NCI-H2081 (cell line): ENCODE measurements around the gene FGL2.
"Not testable (repeated sequence)": the region's sequence is repeated elsewhere in the genome, so short reads cannot be mapped to it uniquely, and the experiment has no call there.

Experiments
- DNase-seq, 2 experiments: peaks; one replicate each; lab custom pipeline; 2025; lab: John Stamatoyannopoulos, UW

Gene FGL2

GRCh38 chr7:77199013-77199966, at the start of gene FGL2:
Gene FGL2 (minus strand): TSS chr7:77199819. CDS start chr7:77199793, 26 bp downstream.
- DNase-seq: peak; percentile 50 to 79

GRCh38 chr7:77248154-77248553, 48.5 kb upstream of the FGL2 start:
- DNase-seq: no peak

GRCh38 chr7:77247206-77247850, 47.7 kb upstream of the FGL2 start:
- peak; percentile 84 to 85 for DNase-seq

- DNase-seq: no peak
Measured at GRCh38 chr7:77246026-77246640, 46.5 kb upstream of the FGL2 start.

GRCh38 chr7:77245015-77245755, 45.6 kb upstream of the FGL2 start:
- no peak for DNase-seq

GRCh38 chr7:77244222-77244934, 44.8 kb upstream of the FGL2 start:
- DNase-seq: no peak

- DNase-seq: no peak
Measured at GRCh38 chr7:77242554-77242953, 42.9 kb upstream of the FGL2 start.

- DNase-seq: no peak
Measured at GRCh38 chr7:77242068-77242467, 42.4 kb upstream of the FGL2 start.

- DNase-seq: no peak
Measured at GRCh38 chr7:77239471-77239870, 39.9 kb upstream of the FGL2 start.

GRCh38 chr7:77238703-77239136, 39.1 kb upstream of the FGL2 start:
- DNase-seq: no peak

- DNase-seq: no peak
Measured at GRCh38 chr7:77235276-77235675, 35.7 kb upstream of the FGL2 start.

GRCh38 chr7:77232467-77232866, 32.8 kb upstream of the FGL2 start:
- no peak for DNase-seq

- not testable (repeated sequence) for DNase-seq
Measured at GRCh38 chr7:77228795-77229194, 29.2 kb upstream of the FGL2 start.

GRCh38 chr7:77226357-77226839, 26.8 kb upstream of the FGL2 start:
- DNase-seq: no peak

- DNase-seq: no peak
Measured at GRCh38 chr7:77223261-77223660, 23.6 kb upstream of the FGL2 start.

GRCh38 chr7:77222819-77223218, 23.2 kb upstream of the FGL2 start:
- no peak for DNase-seq

- no peak for DNase-seq
Measured at GRCh38 chr7:77222065-77222464, 22.4 kb upstream of the FGL2 start.

GRCh38 chr7:77219701-77220331, 20.2 kb upstream of the FGL2 start:
- DNase-seq: not testable (repeated sequence)

GRCh38 chr7:77217474-77218185, 18.0 kb upstream of the FGL2 start:
- no peak for DNase-seq
